IMR-90 (cell line): ENCODE data around the gene YJEFN3. TPM values are rescaled to one million over a fixed set of nuclear protein-coding genes. Genes with fewer than 3 reads are reported as not detected.

Experiments
- ATAC-seq: fragments of 200-7000 bp; cut with Tn5 transposase; 2 replicates; pipeline ENCODE4 v1.9.1; 2020; ENCODE audit warnings: low read depth, mild to moderate bottlenecking, moderate library complexity
- BruUV-seq: library from RNA; stranded (reverse); fragments of 400-500 nt; replicated peaks from 2 replicates; lab custom pipeline; 2021; lab: Mats Ljungman, UMichigan
- CTCF ChIA-PET: fragments of 300-600 bp; formaldehyde crosslinking; extraction: SDS; loops from one replicate; lab custom pipeline; 2021; ENCODE audit warnings: antibody characterized with exemption; lab: Yijun Ruan, JAX
- POLR2A ChIA-PET: fragments of 300-600 bp; sonication (Branson Sonifier 250); formaldehyde crosslinking; loops from one replicate; lab custom pipeline; 2022; ENCODE audit warnings: antibody characterized with exemption; ENCODE audit not compliant: unreplicated experiment; lab: Charles Lee
- DNase-seq: peaks from one replicate; pipeline ENCODE4 v3.0.0; 2013
- H2AFZ ChIP-seq: replicated peaks from 2 replicates; pipeline ENCODE3; 2013; ENCODE audit warnings: low read length, mild to moderate bottlenecking; ENCODE audit not compliant: poor library complexity
- H2AK5ac ChIP-seq: 2 replicates; pipeline ENCODE4 v1.6.1; 2013; ENCODE audit warnings: low read depth, low read length, inconsistent platforms
- H2AK9ac ChIP-seq: replicated peaks from 2 replicates; pipeline ENCODE3; 2013; ENCODE audit warnings: mild to moderate bottlenecking, low read depth, low read length, moderate library complexity; ENCODE audit not compliant: poor library complexity
- H2BK120ac ChIP-seq: 2 replicates; pipeline ENCODE4 v1.6.1; 2013; ENCODE audit warnings: low read depth, low read length, inconsistent platforms
- H2BK15ac ChIP-seq: 3 replicates; pipeline ENCODE4 v1.6.1; 2013; ENCODE audit warnings: low read depth, low read length, inconsistent platforms
- H2BK20ac ChIP-seq: 2 replicates; pipeline ENCODE4 v1.6.1; 2013; ENCODE audit warnings: low read depth, mild to moderate bottlenecking, inconsistent platforms, low read length, moderate library complexity
- H2BK5ac ChIP-seq: 2 replicates; pipeline ENCODE4 v1.6.1; 2013; ENCODE audit warnings: mild to moderate bottlenecking, low read depth, low read length, inconsistent platforms; ENCODE audit not compliant: poor library complexity, severe bottlenecking
- H3K14ac ChIP-seq: replicated peaks from 2 replicates; pipeline ENCODE4 v1.6.1; 2013; ENCODE audit warnings: low read depth, low read length, inconsistent platforms
- H3K18ac ChIP-seq: 2 replicates; pipeline ENCODE4 v1.6.1; 2013; ENCODE audit warnings: low read depth, low read length, control low read depth
- H3K23ac ChIP-seq: 2 replicates; pipeline ENCODE4 v1.6.1; 2013; ENCODE audit warnings: low read depth, low read length, inconsistent platforms
- H3K27ac ChIP-seq: 2 replicates; pipeline ENCODE4 v1.5.1; 2013; ENCODE audit warnings: mild to moderate bottlenecking, control low read depth, low read length; ENCODE audit not compliant: insufficient read depth
- H3K27me3 ChIP-seq: 2 replicates; pipeline ENCODE4 v1.6.1; 2013; ENCODE audit warnings: low read length; ENCODE audit not compliant: control insufficient read depth, insufficient read depth
- H3K36me3 ChIP-seq: 2 replicates; pipeline ENCODE4 v1.6.1; 2013; ENCODE audit warnings: low read length, mixed read lengths; ENCODE audit not compliant: control insufficient read depth, insufficient read depth
- H3K4ac ChIP-seq: 2 replicates; pipeline ENCODE4 v1.6.1; 2013; ENCODE audit warnings: low read depth, low read length, inconsistent platforms
- H3K4me1 ChIP-seq: 2 replicates; pipeline ENCODE4 v1.6.1; 2013; ENCODE audit warnings: low read length, mixed read lengths; ENCODE audit not compliant: control insufficient read depth, insufficient read depth
- H3K4me2 ChIP-seq: 2 replicates; pipeline ENCODE4 v1.6.1; 2013; ENCODE audit warnings: low read depth, mild to moderate bottlenecking, control low read depth, low read length, moderate library complexity
- H3K4me3 ChIP-seq: 2 replicates; pipeline ENCODE4 v1.5.1; 2013; ENCODE audit warnings: low read depth, mild to moderate bottlenecking, control low read depth, low read length, moderate library complexity; ENCODE audit not compliant: insufficient read depth
- H3K56ac ChIP-seq: 2 replicates; pipeline ENCODE4 v1.6.1; 2013; ENCODE audit warnings: low read length, inconsistent platforms; ENCODE audit not compliant: insufficient read depth; ENCODE audit errors: extremely low read depth
- H3K79me1 ChIP-seq, 2 experiments: 2 replicates each; pipeline ENCODE4 v1.6.1; 2013; ENCODE audit warnings: low read length in 2 of 2, inconsistent platforms in 1 of 2, low read depth in 1 of 2
- H3K9ac ChIP-seq: 2 replicates; pipeline ENCODE4 v1.6.1; 2013; ENCODE audit warnings: low read depth, low read length, control low read depth
- H3K9me1 ChIP-seq: 2 replicates; pipeline ENCODE4 v1.6.1; 2013; ENCODE audit warnings: low read length, inconsistent platforms; ENCODE audit not compliant: insufficient read depth
- H3K9me3 ChIP-seq: 2 replicates; pipeline ENCODE4 v1.6.1; 2013; ENCODE audit warnings: low read length; ENCODE audit not compliant: control insufficient read depth, insufficient read depth
- H4K20me1 ChIP-seq: 2 replicates; pipeline ENCODE4 v1.6.1; 2013; ENCODE audit warnings: low read length, inconsistent platforms; ENCODE audit not compliant: insufficient read depth
- H4K5ac ChIP-seq: 2 replicates; pipeline ENCODE4 v1.6.1; 2013; ENCODE audit warnings: mild to moderate bottlenecking, low read depth, low read length, control low read depth
- H4K8ac ChIP-seq, 2 experiments: 2 replicates each; pipeline ENCODE4 v1.6.1; 2013; ENCODE audit warnings: low read depth in 2 of 2, low read length in 2 of 2, control low read depth in 1 of 2, inconsistent platforms in 1 of 2
- H4K91ac ChIP-seq: 2 replicates; pipeline ENCODE4 v1.6.1; 2013; ENCODE audit warnings: low read depth, low read length, inconsistent platforms; ENCODE audit not compliant: insufficient read depth
- BHLHE40 ChIP-seq: fragments of 150-350 bp; IDR thresholded peaks from 2 replicates; pipeline ENCODE4 v1.6.1; 2016; ENCODE audit warnings: mild to moderate bottlenecking, low read depth, low read length
- CEBPB ChIP-seq: IDR thresholded peaks from 2 replicates; pipeline ENCODE4 v1.6.1; 2012; ENCODE audit warnings: low read depth, low read length, improper control_type of control experiment
- CHD1 ChIP-seq: IDR thresholded peaks from 2 replicates; pipeline ENCODE4 v1.6.1; 2012; ENCODE audit warnings: low read depth, low read length, improper control_type of control experiment
- FOS ChIP-seq: fragments of 150-350 bp; IDR thresholded peaks from 2 replicates; pipeline ENCODE4 v1.6.1; 2016; ENCODE audit warnings: low read depth, low read length
- MAFK ChIP-seq: IDR thresholded peaks from 2 replicates; pipeline ENCODE4 v1.6.1; 2012; ENCODE audit warnings: low read depth, low read length, improper control_type of control experiment
- MAZ ChIP-seq: IDR thresholded peaks from 2 replicates; pipeline ENCODE4 v1.6.1; 2012; ENCODE audit warnings: low read depth, mild to moderate bottlenecking, low read length, improper control_type of control experiment, moderate library complexity, borderline replicate concordance
- NFE2L2 ChIP-seq: fragments of 150-350 bp; IDR thresholded peaks from 2 replicates; pipeline ENCODE4 v1.6.1; 2016; ENCODE audit warnings: low read depth, mild to moderate bottlenecking, low read length
- POLR2A ChIP-seq: IDR thresholded peaks from 2 replicates; pipeline ENCODE4 v1.6.1; 2012; ENCODE audit warnings: mild to moderate bottlenecking, low read depth, low read length
- RAD21 ChIP-seq: IDR thresholded peaks from 2 replicates; pipeline ENCODE4 v1.6.1; 2012; ENCODE audit warnings: low read length, improper control_type of control experiment
- RFX5 ChIP-seq: IDR thresholded peaks from 2 replicates; pipeline ENCODE4 v1.8.0; 2012; ENCODE audit warnings: low read depth, mild to moderate bottlenecking, low read length, moderate library complexity
- SMC3 ChIP-seq: fragments of 150-350 bp; IDR thresholded peaks from 2 replicates; pipeline ENCODE4 v1.6.1; 2016; ENCODE audit warnings: low read depth, mild to moderate bottlenecking, antibody characterized with exemption, low read length, moderate library complexity
- WGBS, 2 experiments: methylation state at CpG; one replicate each; pipeline versions ENCODE4 v1.1.5 to v1.1.7; 2013; ENCODE audit warnings: missing lambda C conversion rate in 2 of 2; ENCODE audit not compliant: insufficient read length in 1 of 2; ENCODE audit errors: extremely low coverage in 2 of 2; 5-methylcytosine and 5-hydroxymethylcytosine counted together
- dilution Hi-C: fragments of 300-500 bp; cut with HindIII; formaldehyde crosslinking; loops from one replicate; pipeline ENCODE4 v1.14.3; 2018; ENCODE audit warnings: low sequenced_read_pairs; ENCODE audit not compliant: unreplicated experiment
- in situ Hi-C: fragments of 300-500 bp; cut with MboI; formaldehyde crosslinking; loops from 3 replicates; pipeline ENCODE4 v1.14.3; 2019; ENCODE audit warnings: low sequenced_read_pairs, inconsistent platforms, mixed read lengths
- intact Hi-C: fragments of 100-400 bp; cut with micrococcal nuclease; formaldehyde crosslinking; loops from 2 replicates; pipeline ENCODE4 v1.10.0; 2022
- polyA plus RNA-seq, 3 experiments: library from polyadenylated mRNA; depleted of rRNA; stranded (reverse); fragments of >200 nt; gene quantifications; 2 replicates each; pipeline ENCODE4 v1.2.3, GENCODE V29; 2012; ENCODE audit warnings: low replicate concordance in 1 of 3
- total RNA-seq: library from RNA; depleted of rRNA; stranded (reverse); fragments of >200 nt; gene quantifications from 2 replicates; pipeline ENCODE4 v1.2.3, GENCODE V29; 2012
- TF ChIP-seq, protein P1 (sequence below): conservative IDR thresholded peaks from 2 replicates; pipeline ENCODE4 v1.5.1; 2012; ENCODE audit warnings: mild to moderate bottlenecking, low read depth, low read length, improper control_type of control experiment
- TF ChIP-seq, protein P2 (sequence below): fragments of 150-350 bp; IDR thresholded peaks from 2 replicates; pipeline ENCODE4 v1.6.1; 2017; ENCODE audit warnings: mild to moderate bottlenecking, antibody characterized with exemption, low read length, low read depth

Gene YJEFN3
- total and polyA plus RNA-seq, 2 of the 4 experiments (the other 2 are of a cell fraction): 0.72 to 4.0 TPM

- Histone ChIP-seq H4K20me1 (no peaks in the 10 kb centered on the region; the same call in 1 of the 2 replicates), H3K27me3 (no peaks in the 10 kb centered on the region), H3K36me3 (peaks cover 30% of the 10 kb centered on the region), H3K27ac (no peak overlapping the region), H3K23ac (no peak overlapping the region), H2AK5ac (no peak overlapping the region), H4K91ac (no peak overlapping the region), H2AK9ac (no peak overlapping the region), H3K14ac (no peak overlapping the region), H2BK15ac (no peak overlapping the region), H3K9ac (no peak overlapping the region), H3K4me1 (no peaks in the 10 kb centered on the region), H3K79me1 (peaks cover 0 to 3% of the 10 kb centered on the region in 2 experiments; a peak in 2 of 4 replicates), H3K56ac (no peak overlapping the region), H2BK20ac (no peak overlapping the region), H2AFZ (no peak overlapping the region), H3K18ac (no peak overlapping the region), H3K9me3 (no peaks in the 10 kb centered on the region), H3K9me1 (peaks cover 5% of the 10 kb centered on the region; the same call in 1 of the 2 replicates), H3K4me3 (no peak overlapping the region), H2BK5ac (no peak overlapping the region), H4K5ac (no peak overlapping the region), H3K4ac (no peak overlapping the region), H2BK120ac (no peak overlapping the region), H3K4me2 (no peak overlapping the region), H4K8ac (no peak overlapping the region)
- POLR2A ChIA-PET: no interaction called here
- CTCF ChIA-PET: no interaction called here
- 81% methylated on average over 3 of the region's 11 CpGs; no CpG with 5 or more reads in 1 of the 2 experiments for WGBS, 2 experiments
- intact Hi-C loops: no loop called here
- DNase-seq (no peak), ATAC-seq (no peak)
- no TSS peak for BruUV-seq
- in situ Hi-C loops: no loop called here
- TF ChIP-seq FOS (no peak), MAZ (no peak), MAFK (no peak), RFX5 (no peak), POLR2A (no peak), NFE2L2 (no peak), SMC3 (no peak), CEBPB (no peak), CHD1 (no peak), BHLHE40 (no peak), RAD21 (no peak)
- TF ChIP-seq, protein P1, sequence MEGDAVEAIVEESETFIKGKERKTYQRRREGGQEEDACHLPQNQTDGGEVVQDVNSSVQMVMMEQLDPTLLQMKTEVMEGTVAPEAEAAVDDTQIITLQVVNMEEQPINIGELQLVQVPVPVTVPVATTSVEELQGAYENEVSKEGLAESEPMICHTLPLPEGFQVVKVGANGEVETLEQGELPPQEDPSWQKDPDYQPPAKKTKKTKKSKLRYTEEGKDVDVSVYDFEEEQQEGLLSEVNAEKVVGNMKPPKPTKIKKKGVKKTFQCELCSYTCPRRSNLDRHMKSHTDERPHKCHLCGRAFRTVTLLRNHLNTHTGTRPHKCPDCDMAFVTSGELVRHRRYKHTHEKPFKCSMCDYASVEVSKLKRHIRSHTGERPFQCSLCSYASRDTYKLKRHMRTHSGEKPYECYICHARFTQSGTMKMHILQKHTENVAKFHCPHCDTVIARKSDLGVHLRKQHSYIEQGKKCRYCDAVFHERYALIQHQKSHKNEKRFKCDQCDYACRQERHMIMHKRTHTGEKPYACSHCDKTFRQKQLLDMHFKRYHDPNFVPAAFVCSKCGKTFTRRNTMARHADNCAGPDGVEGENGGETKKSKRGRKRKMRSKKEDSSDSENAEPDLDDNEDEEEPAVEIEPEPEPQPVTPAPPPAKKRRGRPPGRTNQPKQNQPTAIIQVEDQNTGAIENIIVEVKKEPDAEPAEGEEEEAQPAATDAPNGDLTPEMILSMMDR: no peak
- TF ChIP-seq, protein P2, sequence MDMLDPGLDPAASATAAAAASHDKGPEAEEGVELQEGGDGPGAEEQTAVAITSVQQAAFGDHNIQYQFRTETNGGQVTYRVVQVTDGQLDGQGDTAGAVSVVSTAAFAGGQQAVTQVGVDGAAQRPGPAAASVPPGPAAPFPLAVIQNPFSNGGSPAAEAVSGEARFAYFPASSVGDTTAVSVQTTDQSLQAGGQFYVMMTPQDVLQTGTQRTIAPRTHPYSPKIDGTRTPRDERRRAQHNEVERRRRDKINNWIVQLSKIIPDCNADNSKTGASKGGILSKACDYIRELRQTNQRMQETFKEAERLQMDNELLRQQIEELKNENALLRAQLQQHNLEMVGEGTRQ: no peak
- dilution Hi-C loops: no loop called here
Observed at GRCh38 chr19:19508217-19508616, 20.5 kb upstream of the YJEFN3 start.
